Muscle of back (tissue), 11 donors: ENCODE data around the gene SPTA1. TPM values are rescaled to one million over a fixed set of nuclear protein-coding genes. Genes with fewer than 3 reads are reported as not detected.

Experiments used
- DNase-seq, 3 donors: peaks; one replicate each; pipeline versions ENCODE4 v3.0.0 to v3.0.0-alpha.2; 2013
- polyA plus RNA-seq, 10 donors: library from polyadenylated mRNA; unstranded; fragments of 120-200 nt; gene quantifications; one replicate each; pipeline ENCODE4 v1.2.1, GENCODE V29; 2013; ENCODE audit not compliant: insufficient read length in 10 of 10

The SPTA1 gene
- polyA plus RNA-seq, 10 donors, result 1.4 to 8.1 (median 3.3) TPM

DNA sequence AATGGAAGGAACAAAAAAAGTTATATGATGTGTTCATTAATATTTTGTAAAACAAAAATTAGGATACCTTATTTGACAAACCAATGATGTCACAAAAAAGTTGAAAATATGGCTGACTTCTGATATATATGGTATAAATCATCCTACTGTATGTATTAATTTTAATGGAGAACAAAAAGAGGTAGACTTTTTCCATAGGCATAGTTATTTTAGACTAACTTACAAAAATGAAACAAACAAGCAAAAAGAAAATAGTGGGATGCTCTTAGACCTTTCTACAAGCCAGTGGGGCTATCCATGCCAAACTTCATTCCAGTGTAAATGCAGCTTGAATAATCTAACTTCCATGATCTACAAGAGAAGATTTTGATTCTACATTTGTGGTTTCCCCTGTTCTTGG is 522 bp upstream of the SPTA1 start:
- DNase-seq, result no peak

- DNase-seq, result no peak
Observed at GRCh38 chr1:158685085-158685484, 1.4 kb downstream of the SPTA1 start.

DNA sequence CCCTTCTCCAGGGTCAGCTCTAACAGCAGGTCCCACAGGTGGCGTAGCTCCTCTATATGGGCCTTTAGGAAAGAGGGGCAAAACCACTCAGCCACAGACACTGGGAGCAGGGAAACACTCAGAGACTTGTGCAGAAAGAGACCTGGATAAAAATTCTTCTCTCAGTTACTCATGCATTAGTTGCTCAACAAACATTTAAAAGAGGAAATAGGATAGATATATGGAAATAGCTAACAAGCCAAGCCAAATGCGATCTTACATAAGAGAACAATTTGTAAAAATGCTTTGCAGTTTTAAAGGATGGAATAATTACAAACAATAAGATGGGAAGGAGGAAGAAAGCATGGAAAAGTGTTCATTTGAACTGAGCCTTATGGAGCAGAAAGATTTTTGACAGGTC is 4.9 kb downstream of the SPTA1 start:
- DNase-seq, result no peak

- no peak for DNase-seq
Observed at GRCh38 chr1:158679289-158679688, 7.2 kb downstream of the SPTA1 start.

DNA sequence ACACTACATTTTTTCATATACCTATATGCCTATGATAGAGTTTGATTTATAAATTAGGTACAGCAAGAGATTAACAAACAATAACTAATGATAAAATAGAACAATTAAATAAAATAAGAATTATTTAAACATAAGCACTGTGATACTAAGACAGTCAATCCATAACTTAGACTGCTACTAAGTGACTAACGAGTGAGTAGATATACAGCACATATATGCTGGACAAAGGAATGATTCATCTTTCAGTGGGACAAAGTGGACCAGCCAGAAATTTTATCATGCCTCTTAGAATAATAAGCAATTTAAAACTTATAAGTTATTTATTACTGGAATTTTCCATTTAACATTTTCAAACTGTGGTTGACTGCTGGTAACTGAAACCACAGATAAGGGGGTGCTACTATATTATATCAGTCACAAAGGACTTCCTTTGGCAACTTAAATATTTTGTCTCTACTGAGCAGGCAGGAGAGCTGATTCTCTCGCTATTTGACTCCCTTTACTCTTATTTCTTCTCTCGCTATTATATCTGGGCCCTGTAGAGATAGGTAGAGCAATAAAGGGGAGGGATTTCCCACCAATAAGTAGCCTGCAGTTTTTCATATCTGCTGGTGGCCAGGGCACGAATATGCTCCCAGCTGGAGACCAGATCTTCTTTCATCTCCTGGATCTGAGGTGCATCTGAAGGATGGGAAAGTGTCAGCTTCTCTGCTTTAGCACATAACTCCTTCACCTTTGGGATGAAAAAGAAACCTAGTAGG is 10.8 kb downstream of the SPTA1 start:
- peak in 1 of 3 donors; percentile 8 for DNase-seq

- DNase-seq, result no peak
Observed at GRCh38 chr1:158674302-158674701, 12.2 kb downstream of the SPTA1 start.

GRCh38 chr1:158666037-158666436 is 20.5 kb downstream of the SPTA1 start:
- no peak for DNase-seq

- DNase-seq, result peak in 1 of 3 donors; percentile 32
Observed at GRCh38 chr1:158654571-158654970, 31.9 kb downstream of the SPTA1 start.

GRCh38 chr1:158654086-158654485 is 32.4 kb downstream of the SPTA1 start:
- DNase-seq, result no peak

GRCh38 chr1:158652721-158653334 is 33.7 kb downstream of the SPTA1 start:
- DNase-seq, result no peak

DNA sequence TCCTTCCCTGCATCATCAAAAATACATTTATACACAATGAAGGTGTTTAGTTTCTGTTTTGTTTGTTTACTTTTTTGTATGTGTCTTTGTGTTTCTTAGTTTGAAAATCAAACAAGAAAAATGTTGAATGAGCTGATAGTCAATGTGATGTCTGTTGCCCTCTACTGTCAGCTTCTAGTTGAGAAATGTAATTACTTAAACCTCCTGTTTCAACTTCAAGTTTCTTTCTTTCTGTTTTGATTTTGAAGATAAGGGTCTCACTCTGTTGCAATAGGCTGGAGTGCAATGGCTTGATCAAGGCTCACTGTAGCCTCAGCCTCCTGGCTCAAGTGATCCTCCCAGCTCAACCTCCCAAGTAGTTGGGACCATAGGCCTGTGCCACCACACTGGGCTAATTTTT is 37.5 kb downstream of the SPTA1 start:
- no peak for DNase-seq

GRCh38 chr1:158646465-158646864 is 40.0 kb downstream of the SPTA1 start:
- DNase-seq, result no peak

DNA sequence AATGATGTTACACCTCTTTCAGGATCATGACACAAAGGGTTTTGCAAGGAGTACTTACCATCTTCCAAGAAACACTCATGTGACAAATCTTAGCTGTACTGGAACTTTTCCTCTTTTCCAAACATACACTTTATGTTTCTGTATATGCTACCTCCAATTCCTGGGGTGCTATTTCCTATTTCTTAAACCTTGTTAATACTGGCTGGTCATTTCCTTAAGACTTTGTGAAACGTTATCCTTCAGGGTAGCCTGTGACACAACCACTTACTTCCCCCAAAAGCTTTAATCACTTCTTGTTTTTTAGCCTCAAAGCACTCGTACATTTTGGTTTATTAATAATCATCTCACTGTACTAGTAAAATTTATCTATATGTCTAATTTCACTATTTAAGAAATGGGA is 42.1 kb downstream of the SPTA1 start:
- DNase-seq, result no peak

DNA sequence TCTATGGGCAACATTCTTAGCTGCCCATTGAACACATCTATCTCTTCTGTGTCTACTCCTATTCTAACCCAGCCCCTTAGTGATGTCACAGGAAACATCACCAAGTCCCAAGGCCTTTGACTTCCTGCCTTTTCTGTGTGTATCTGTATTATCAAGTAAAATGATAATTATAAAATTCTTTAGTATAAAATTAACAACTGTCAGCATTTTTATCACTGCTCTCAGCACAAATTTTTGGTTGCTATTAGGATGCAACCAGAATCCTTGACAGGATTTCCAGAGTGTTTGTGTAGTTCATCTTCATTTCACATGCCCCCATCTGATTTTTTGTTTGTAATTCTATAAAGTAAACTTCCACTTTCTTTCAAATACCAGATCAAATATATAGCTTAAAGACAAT is 47.6 kb downstream of the SPTA1 start:
- DNase-seq, result no peak

GRCh38 chr1:158638146-158638545 is 48.4 kb downstream of the SPTA1 start:
- no peak for DNase-seq

DNA sequence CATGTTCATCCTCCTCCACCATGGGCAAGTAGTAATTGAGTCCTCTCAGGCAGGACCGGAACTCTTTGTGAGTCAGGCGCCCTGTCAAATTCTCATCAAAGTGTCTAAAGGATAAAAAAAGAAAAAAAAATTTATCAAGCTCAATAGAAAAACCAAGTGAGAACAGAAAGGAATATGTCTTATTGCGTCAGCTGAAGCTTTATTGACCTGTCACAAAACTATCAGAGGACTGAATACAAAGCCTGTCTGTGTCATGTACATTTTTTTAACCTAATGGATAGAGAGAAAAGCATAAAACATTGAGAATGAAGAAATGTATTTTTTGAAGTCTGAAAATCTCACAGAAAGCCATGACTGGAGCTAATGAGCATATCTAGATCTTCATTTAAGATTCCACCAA is 72.8 kb downstream of the SPTA1 start:
- no peak for DNase-seq

- DNase-seq, result no peak
Observed at GRCh38 chr1:158611916-158612315, 74.6 kb downstream of the SPTA1 start.

DNA sequence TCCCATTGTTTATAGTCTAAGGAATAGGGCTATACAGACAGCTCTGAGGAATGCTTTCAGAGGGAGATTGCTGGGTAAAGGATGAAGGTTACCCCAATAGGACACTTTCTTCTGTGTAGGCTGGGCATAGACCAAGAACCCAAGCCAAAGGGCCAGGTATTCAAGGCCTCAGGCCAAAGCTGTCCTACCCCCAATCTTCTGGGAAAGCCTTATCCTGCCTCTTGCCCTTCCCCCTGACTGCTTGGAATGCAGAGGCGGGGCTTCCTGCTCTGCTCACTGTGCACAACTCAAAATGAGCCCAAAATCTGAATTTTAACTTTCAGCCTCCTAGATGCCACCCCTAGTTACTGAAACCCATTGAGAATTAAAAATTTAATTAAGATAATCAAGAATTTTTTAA is 79.2 kb downstream of the SPTA1 start:
- no peak for DNase-seq

DNA sequence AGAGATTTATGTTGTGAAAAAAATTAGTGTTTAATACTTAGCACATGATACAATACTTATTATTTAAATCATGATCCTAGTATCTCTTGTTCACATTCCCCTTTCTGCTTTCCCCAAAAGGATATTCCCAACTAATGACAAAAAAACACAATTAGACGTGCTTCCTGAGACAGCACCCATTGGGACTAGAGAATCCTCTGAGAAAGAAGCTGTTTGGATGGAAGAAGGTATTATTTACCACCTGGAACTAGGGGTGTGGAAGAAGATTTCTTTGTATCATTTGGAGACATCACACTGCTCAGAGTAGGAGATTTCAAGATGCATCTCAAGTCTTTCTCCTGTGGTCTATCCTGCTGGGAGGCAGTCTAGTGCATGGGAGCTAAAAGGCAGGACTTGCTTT is 81.5 kb downstream of the SPTA1 start, which contains the start of gene OR10Z1:
Gene OR10Z1, plus strand, starts transcription at position 301 of the 400 bp plus-strand sequence. CDS start 1,171 bp downstream, outside the sequence.
- no peak for DNase-seq

DNA sequence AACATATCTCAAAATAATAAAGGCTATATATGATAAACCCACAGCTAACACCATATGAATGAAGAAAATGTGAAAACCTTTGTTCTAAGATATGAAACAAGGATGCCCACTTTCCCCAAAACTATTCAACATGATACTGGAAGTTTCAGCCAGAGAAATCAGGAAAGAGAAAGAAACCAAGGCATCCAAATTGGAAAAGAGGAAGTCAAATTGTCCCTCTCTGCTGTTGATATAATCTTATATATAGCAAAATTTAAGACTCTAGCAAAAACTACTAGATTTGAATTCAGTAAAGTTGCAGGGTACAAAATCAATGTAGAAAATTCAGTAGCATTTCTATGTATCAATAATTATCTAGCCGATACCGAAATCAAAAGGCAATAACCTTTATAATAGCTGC is 85.8 kb downstream of the SPTA1 start:
- DNase-seq, result no peak

- no peak for DNase-seq
Observed at GRCh38 chr1:158586942-158587341, 99.6 kb downstream of the SPTA1 start.

DNA sequence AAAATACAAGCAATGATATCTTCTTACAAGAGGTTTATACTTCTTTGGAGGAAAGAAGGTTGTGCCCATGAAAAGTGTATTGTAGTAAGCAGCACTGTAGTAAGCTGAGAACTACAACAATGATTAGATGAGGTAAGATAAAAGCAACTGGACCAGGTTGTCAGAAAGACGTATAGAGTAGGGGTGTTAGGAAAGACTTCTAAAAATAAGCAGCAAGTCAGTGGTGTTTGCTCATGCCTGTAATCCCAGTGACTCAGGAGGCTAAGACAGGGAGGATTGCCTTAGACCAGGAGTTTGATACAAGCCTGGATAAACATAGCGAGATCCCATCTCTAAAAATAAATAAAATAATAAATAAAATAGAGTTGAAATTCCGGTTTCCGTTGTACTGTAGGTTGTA is 102.6 kb downstream of the SPTA1 start:
- no peak for DNase-seq

- no peak for DNase-seq
Observed at GRCh38 chr1:158579733-158580132, 106.8 kb downstream of the SPTA1 start, which contains the start of gene OR10X1. Gene OR10X1 (minus strand): TSS chr1:158579899. CDS start chr1:158579899, 0 bp downstream.

DNA sequence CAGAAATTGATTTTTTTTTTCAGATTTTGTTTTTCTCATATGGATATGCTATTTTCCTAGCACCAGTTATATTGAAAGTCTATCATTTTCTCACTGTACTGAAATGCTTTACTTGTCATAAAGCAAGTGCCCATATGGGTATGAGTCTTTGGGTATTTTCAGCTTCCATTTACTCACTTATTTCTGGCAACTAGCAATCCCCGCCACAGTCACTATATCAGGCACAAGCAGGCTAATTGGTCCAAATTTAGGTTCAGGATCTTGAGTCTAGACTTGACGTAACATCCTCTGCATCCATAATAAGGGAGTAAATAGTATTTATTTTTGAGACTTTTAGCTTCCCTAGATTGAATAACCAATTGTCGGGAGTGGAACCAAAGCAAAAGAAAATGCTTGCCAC is 109.0 kb downstream of the SPTA1 start:
- DNase-seq, result no peak
